Measurements from ENCODE around the gene RARRES1. TPM values are rescaled to one million over a fixed set of nuclear protein-coding genes. Genes with fewer than 3 reads are reported as not detected.

RARRES1 gene
- total RNA-seq, 1 experiment from 2014 or later, result 1.3 TPM

- no TSS peak for BruUV-seq (replicated peaks)
- ATAC-seq (no peak), DNase-seq (ENCODE audit: low read depth, low spot score) (no peak)
- ChIA-PET CTCF (interaction anchor here (1.0 kb wide), 1 partner anchor 12 kb away, joined by 3 read pairs; no protein-coding TSS in a partner anchor), POLR2A (no interaction called here)
- H3K36me3 ChIP-seq (ENCODE audit: control insufficient read depth, insufficient read depth, low read length), result no peaks in the 10 kb centered on the region
- intact Hi-C loops (cut with micrococcal nuclease; ENCODE audit: unreplicated experiment) (no loop called here), in situ Hi-C loops (cut with HindIII; ENCODE audit: low pct_unique_long_range_greater_than_20kb, low sequenced_read_pairs) (no loop called here)
- H3K27ac ChIP-seq (ENCODE audit: low read length), result peak overlapping the region; percentile 51
- no peak overlapping the region for H3K4me3 ChIP-seq (ENCODE audit: low read depth in 2 of 2, low read length in 2 of 2)
- H3K4me1 ChIP-seq (ENCODE audit: control insufficient read depth, insufficient read depth, low read length), result no peaks in the 10 kb centered on the region
- no peak for TF ChIP-seq CTCF (IDR thresholded peaks at IDR 0.05)
- H3K27me3 ChIP-seq (ENCODE audit: control insufficient read depth, insufficient read depth, low read length), result no peaks in the 10 kb centered on the region
- H3K9me3 ChIP-seq (ENCODE audit: control insufficient read depth, insufficient read depth, low read depth, low read length), result no peaks in the 10 kb centered on the region
Measured at GRCh38 chr3:158777161-158777873, 45.1 kb upstream of the RARRES1 start.

- POLR2A ChIA-PET, result no interaction called here
Measured at GRCh38 chr3:158776531-158776930, 44.3 kb upstream of the RARRES1 start.

More at GRCh38 chr3:158776531-158776930, 44.3 kb upstream of the RARRES1 start:
- no TSS peak for BruUV-seq (replicated peaks)
- CTCF ChIA-PET, result no interaction called here
- TF ChIP-seq TCF7L2 (IDR thresholded peaks at IDR 0.05; ENCODE audit: low read depth, low read length) (no peak), CTCF (IDR thresholded peaks at IDR 0.05) (no peak), POLR2AphosphoS5 (IDR thresholded peaks at IDR 0.05; ENCODE audit: low read depth, low read length) (no peak), SIN3A (IDR thresholded peaks at IDR 0.05; ENCODE audit: borderline replicate concordance, insufficient read depth, low read depth, low read length) (no peak), REST (IDR thresholded peaks at IDR 0.05; ENCODE audit: insufficient read depth in 1 of 2, low read depth in 2 of 2, low read length in 1 of 2) (no peak)
- intact Hi-C loops (cut with micrococcal nuclease; ENCODE audit: unreplicated experiment), result no loop called here
- no peak for DNase-seq (ENCODE audit: low read depth, low spot score)
- H3K9me3 ChIP-seq (ENCODE audit: control insufficient read depth, insufficient read depth, low read depth, low read length), result no peaks in the 10 kb centered on the region
- no peak overlapping the region for H3K4me3 ChIP-seq (ENCODE audit: low read depth in 2 of 2, low read length in 2 of 2)
- peaks cover 3% of the 10 kb centered on the region; the same call in 1 of the 2 replicates for H3K4me1 ChIP-seq (ENCODE audit: control insufficient read depth, insufficient read depth, low read length)
- no peaks in the 10 kb centered on the region for H3K36me3 ChIP-seq (ENCODE audit: control insufficient read depth, insufficient read depth, low read length)
- in situ Hi-C loops (cut with HindIII; ENCODE audit: low pct_unique_long_range_greater_than_20kb, low sequenced_read_pairs), result no loop called here
- peak overlapping the region; percentile 51; the same call in 1 of the 2 replicates for H3K27ac ChIP-seq (ENCODE audit: low read length)
- 0 out of 2 replicates have a peak, but pooled peaks have one; percentile 22 for ATAC-seq
- no peaks in the 10 kb centered on the region for H3K27me3 ChIP-seq (ENCODE audit: control insufficient read depth, insufficient read depth, low read length)
